Cardiac fibroblast (primary cell): ENCODE results near the gene ENOX1.
"Not testable (repeated sequence)": the region's sequence is repeated elsewhere in the genome, so short reads cannot be mapped to it uniquely, and the experiment has no call there.

Experiments
- DNase-seq, 2 donors: peaks; one replicate each; pipeline versions ENCODE4 v3.0.0 to v3.0.0-alpha.2; 2010; ENCODE audit warnings: low read depth in 2 of 2
- H3K4me3 ChIP-seq, 2 donors: replicated peaks in 1 of 2; 1 replicate in 1 of 2; 2 replicates in 1 of 2; pipeline ENCODE4 v1.5.1; 2011; ENCODE audit warnings: low read depth in 2 of 2, low read length in 2 of 2, mild to moderate bottlenecking in 2 of 2, moderate library complexity in 1 of 2
- TF ChIP-seq, protein P1 (sequence below): IDR thresholded peaks from one replicate; pipeline ENCODE4 v1.5.1; 2011; ENCODE audit warnings: low read depth, mild to moderate bottlenecking, low read length, inconsistent platforms

The ENOX1 gene

DNA sequence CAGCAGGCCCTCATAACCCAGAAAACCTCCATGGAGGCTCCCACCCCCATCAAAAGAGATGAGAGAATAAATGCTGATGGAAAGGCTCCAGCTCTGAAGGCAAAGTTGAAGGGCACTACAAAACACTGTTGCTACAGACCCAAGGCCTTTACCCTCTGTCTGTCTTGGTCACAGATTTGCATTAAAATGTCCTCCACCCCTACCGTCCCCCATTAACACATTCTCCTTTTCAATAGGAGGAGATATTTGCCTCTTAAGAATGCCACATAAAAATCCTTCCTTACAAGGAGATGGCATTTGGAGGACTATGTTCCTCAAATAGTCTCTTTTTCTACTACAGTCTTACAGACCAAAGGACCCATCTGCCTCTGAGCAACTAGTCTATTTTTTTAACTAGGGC, 361.5 kb downstream of the ENOX1 start:
- H3K4me3 ChIP-seq: no peak overlapping the region
- no peak for DNase-seq
- TF ChIP-seq, protein P1, sequence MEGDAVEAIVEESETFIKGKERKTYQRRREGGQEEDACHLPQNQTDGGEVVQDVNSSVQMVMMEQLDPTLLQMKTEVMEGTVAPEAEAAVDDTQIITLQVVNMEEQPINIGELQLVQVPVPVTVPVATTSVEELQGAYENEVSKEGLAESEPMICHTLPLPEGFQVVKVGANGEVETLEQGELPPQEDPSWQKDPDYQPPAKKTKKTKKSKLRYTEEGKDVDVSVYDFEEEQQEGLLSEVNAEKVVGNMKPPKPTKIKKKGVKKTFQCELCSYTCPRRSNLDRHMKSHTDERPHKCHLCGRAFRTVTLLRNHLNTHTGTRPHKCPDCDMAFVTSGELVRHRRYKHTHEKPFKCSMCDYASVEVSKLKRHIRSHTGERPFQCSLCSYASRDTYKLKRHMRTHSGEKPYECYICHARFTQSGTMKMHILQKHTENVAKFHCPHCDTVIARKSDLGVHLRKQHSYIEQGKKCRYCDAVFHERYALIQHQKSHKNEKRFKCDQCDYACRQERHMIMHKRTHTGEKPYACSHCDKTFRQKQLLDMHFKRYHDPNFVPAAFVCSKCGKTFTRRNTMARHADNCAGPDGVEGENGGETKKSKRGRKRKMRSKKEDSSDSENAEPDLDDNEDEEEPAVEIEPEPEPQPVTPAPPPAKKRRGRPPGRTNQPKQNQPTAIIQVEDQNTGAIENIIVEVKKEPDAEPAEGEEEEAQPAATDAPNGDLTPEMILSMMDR: no peak

DNA sequence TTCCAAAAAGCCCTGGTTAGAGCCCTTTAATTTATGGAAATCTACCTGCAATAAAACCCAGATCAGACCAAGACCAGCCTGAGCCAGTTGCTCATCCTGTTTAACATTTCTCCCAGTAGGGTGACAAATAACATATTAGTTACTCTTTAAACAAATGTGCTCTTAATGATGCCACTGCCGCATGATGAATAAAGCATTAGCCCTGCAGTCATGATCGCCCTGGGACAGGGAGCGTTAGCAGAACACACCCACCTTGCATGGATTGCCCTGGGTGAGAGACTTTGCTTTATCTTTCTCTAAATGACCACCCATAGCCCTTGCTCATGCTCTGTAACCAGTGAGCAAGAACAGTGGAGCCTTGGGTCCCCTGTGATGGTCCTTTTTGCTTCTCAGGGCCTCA, 362.4 kb downstream of the ENOX1 start:
- H3K4me3 ChIP-seq: no peak overlapping the region
- DNase-seq: no peak
- TF ChIP-seq, protein P1: no peak

DNA sequence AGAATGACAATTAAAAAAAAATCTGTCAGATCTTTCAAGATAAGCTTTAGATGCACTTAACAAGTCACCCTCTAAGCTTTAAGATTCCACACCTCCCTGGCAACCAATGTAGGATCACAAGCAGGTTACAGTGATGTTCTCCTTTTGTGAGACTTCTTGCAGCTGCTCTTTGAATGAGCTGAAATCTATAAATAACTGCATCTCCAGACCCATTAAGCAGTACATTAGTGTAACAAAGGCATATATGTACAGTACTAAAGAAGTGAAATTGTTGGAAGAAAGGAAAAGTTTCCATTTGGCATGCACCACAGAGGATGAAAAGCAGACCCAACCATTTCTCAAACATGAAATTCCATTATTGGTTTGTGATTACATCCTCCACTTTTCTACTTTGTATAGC, 364.7 kb downstream of the ENOX1 start:
- TF ChIP-seq, protein P1: no peak
- H3K4me3 ChIP-seq: no peak overlapping the region
- DNase-seq: no peak

DNA sequence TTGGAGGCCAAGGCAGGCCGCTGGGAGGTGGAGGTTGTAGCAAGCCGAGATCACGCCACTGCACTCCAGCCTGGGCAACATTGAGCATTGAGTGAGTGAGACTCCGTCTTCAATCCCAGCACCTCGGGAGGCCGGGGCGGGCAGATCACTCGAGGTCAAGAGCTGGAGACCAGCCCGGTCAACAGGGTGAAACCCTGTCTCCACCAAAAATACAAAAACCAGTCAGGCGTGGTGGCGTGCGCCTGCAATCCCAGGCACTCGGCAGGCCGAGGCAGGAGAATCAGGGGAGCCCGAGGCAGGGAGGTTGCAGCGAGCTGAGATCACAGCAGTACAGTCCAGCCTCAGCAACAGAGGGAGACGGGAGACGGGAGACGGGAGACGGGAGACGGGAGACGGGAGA, 369.9 kb downstream of the ENOX1 start:
- not testable (repeated sequence) for DNase-seq, H3K4me3 ChIP-seq

DNA sequence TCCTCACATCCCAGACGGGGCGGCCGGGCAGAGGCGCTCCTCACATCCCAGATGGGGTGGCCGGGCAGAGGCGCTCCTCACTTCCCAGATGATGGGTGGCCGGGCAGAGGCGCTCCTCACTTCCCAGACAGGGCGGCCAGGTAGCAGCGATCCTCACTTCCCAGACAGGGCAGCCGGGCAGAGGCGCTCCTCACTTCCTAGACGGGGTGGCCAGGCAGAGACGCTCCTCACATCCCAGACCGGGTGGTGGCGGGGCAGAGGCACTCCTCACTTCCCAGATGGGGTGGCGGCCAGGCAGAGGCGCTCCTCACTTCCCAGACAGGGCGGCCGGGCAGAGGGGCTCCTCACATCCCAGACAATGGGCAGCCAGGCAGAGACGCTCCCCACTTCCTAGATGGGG, 370.4 kb downstream of the ENOX1 start:
- not testable (repeated sequence) for DNase-seq, H3K4me3 ChIP-seq

DNA sequence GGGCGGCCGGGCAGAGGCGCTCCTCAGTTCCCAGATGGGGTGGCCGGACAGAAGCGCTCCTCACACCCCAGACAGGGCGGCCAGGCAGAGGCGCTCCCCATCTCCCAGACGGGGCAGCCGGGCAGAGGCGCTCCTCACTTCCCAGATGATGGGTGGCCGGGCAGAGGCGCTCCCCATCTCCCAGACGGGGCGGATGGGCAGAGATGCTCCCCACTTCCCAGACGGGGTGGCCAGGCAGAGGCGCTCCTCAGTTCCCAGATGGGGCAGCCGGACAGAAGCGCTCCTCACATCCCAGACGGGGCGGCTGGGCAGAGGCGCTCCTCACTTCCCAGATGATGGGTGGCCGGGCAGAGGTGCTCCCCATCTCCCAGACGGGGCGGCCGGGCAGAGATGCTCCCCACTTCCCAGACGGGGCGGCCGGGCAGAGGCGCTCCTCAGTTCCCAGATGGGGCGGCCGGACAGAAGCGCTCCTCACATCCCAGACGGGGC, 370.8 kb downstream of the ENOX1 start:
- DNase-seq, H3K4me3 ChIP-seq: not testable (repeated sequence)

DNA sequence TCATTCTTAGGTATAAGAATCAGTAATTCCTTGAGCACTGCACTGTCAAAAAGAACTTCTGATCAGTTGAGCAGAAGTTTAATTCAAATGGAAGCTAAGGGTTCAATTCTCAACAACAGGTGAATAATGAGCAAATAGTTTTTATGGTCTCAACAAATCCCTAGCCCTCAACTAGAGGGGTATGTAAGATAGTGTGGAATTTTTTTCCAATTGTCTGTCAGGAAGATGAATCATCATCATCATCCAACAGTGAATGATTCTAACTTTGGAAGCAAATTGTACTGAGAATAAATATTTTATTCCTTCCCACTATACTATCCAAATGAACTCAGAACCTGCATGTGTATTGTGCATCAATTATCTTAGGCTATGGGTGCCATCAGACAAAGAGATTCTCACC, 372.7 kb downstream of the ENOX1 start:
- DNase-seq: no peak
- H3K4me3 ChIP-seq: no peak overlapping the region
- TF ChIP-seq, protein P1: no peak

DNA sequence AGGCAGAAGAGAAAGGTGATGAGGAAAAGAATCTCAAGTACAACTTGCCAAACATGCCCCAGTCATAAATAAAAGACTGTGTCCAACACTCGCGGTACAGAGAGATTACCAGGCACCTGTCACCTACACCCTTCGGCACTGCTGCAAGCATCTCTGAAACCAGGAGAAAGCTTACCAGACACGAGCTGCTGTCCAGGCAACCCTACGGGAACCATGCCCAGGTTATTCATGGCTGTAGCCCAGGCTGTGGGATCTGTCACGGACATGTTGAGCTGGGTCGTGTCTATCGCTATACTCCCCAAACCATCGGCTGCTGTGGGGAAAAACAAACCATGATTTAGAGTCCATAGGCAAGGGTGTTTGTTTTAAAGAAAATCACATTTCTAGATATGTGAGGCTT, 375.0 kb downstream of the ENOX1 start:
- TF ChIP-seq, protein P1: no peak
- DNase-seq: no peak
- no peak overlapping the region for H3K4me3 ChIP-seq

DNA sequence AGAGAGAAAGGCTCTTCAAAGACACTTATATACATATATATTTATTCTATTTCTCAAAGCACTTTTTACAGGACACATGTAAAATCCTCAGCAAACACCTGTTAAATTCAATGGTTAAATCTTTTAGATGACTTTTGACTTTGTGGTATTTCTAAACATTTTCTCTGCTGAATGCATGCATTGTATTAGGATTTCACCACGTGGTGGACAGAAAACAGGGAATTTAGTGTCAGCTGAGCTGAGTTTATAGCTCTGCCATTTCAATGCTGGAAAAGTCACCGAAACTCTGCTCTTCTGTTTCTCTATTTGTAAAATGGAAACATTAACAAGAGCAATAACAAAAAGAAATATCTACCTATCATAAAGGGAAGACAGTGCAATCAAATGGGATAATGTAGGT, 375.6 kb downstream of the ENOX1 start:
- TF ChIP-seq, protein P1: no peak
- DNase-seq: no peak
- no peak overlapping the region for H3K4me3 ChIP-seq
